ENCODE results near the gene KCNH2. TPM values are rescaled to one million over a fixed set of nuclear protein-coding genes. Genes with fewer than 3 reads are reported as not detected.

KCNH2 gene
- total RNA-seq, 1 donor from 2014 or later = 2.4 TPM

GRCh38 chr7:150974468-150975391 lies 3.4 kb downstream of the KCNH2 start:
- peak overlapping the region; percentile 54 for H3K4me3 ChIP-seq
- peak; percentile 55 to 58 for ATAC-seq
- peak overlapping the region; percentile 48 for H3K27ac ChIP-seq
- TF ChIP-seq CTCF (IDR thresholded peaks at IDR 0.05) = no peak
- H3K27me3 ChIP-seq (ENCODE audit: low read depth) = peaks cover 56% of the 10 kb centered on the region
- DNase-seq = no peak
- no peaks in the 10 kb centered on the region for H3K36me3 ChIP-seq
- H3K4me1 ChIP-seq = peaks cover 15% of the 10 kb centered on the region
- intact Hi-C loops (cut with DNase I) = no loop called here
- H3K9me3 ChIP-seq = no peaks in the 10 kb centered on the region

GRCh38 chr7:150973571-150974451 lies 4.3 kb downstream of the KCNH2 start:
- intact Hi-C loops (cut with DNase I) = no loop called here
- DNase-seq = no peak
- peak overlapping the region; percentile 54 for H3K4me3 ChIP-seq

GRCh38 chr7:150972741-150973140 lies 5.4 kb downstream of the KCNH2 start:
- H3K27me3 ChIP-seq (ENCODE audit: low read depth) = peaks cover 47% of the 10 kb centered on the region
- intact Hi-C loops (cut with DNase I) = no loop called here
- no peak overlapping the region for H3K27ac ChIP-seq
- H3K4me3 ChIP-seq = no peak overlapping the region
- H3K4me1 ChIP-seq = peaks cover 29% of the 10 kb centered on the region
- ATAC-seq (peak in 1 of 2 donors; percentile 32), DNase-seq (no peak)
- H3K36me3 ChIP-seq = no peaks in the 10 kb centered on the region
- no peaks in the 10 kb centered on the region for H3K9me3 ChIP-seq
- no peak for TF ChIP-seq CTCF (IDR thresholded peaks at IDR 0.05)

More at GRCh38 chr7:150973571-150974451, 4.3 kb downstream of the KCNH2 start:
- no peak for TF ChIP-seq CTCF (IDR thresholded peaks at IDR 0.05)
- Histone ChIP-seq H3K27ac (no peak overlapping the region), H3K9me3 (no peaks in the 10 kb centered on the region), H3K27me3 (ENCODE audit: low read depth) (peaks cover 48% of the 10 kb centered on the region), H3K4me1 (peaks cover 24% of the 10 kb centered on the region), H3K36me3 (no peaks in the 10 kb centered on the region)
- no peak for ATAC-seq

GRCh38 chr7:150972023-150972468 lies 6.1 kb downstream of the KCNH2 start:
- no peak for TF ChIP-seq CTCF (IDR thresholded peaks at IDR 0.05)
- ATAC-seq (peak; percentile 17 to 23), DNase-seq (no peak)
- H3K27ac ChIP-seq = no peak overlapping the region
- no peaks in the 10 kb centered on the region for H3K9me3 ChIP-seq
- no peak overlapping the region for H3K4me3 ChIP-seq
- intact Hi-C loops (cut with DNase I) = no loop called here
- peaks cover 40% of the 10 kb centered on the region for H3K27me3 ChIP-seq (ENCODE audit: low read depth)
- peaks cover 31% of the 10 kb centered on the region for H3K4me1 ChIP-seq
- no peaks in the 10 kb centered on the region for H3K36me3 ChIP-seq

- peaks cover 32% of the 10 kb centered on the region for H3K4me1 ChIP-seq
- ATAC-seq = no peak
- H3K4me3 ChIP-seq = no peak overlapping the region
- peaks cover 37% of the 10 kb centered on the region for H3K27me3 ChIP-seq (ENCODE audit: low read depth)
- no peaks in the 10 kb centered on the region for H3K36me3 ChIP-seq
- no peaks in the 10 kb centered on the region for H3K9me3 ChIP-seq
- no peak overlapping the region for H3K27ac ChIP-seq
- intact Hi-C loops (cut with DNase I) = no loop called here
- no peak for TF ChIP-seq CTCF (IDR thresholded peaks at IDR 0.05)
- no peak for DNase-seq
Observed at GRCh38 chr7:150971242-150972022, 6.7 kb downstream of the KCNH2 start.
